CD4-positive, alpha-beta memory T cell (primary cell): ENCODE measurements around the gene CER1. TPM values are rescaled to one million over a fixed set of nuclear protein-coding genes. Genes with fewer than 3 reads are reported as not detected.

Experiments used
- CTCF ChIA-PET: fragments of 350-600 bp; sonication (Branson Sonifier 250); formaldehyde crosslinking; loops from one replicate; lab custom pipeline; 2021; ENCODE audit warnings: inconsistent platforms; ENCODE audit not compliant: partially characterized antibody; lab: Charles Lee
- POLR2A ChIA-PET: fragments of 350-600 bp; sonication (Branson Sonifier 250); formaldehyde crosslinking; loops from one replicate; lab custom pipeline; 2021; ENCODE audit not compliant: partially characterized antibody; lab: Charles Lee
- DNase-seq, 5 donors: peaks; one replicate each; pipeline versions ENCODE4 v3.0.0 to v3.0.0-alpha.2; 2020 to 2022; ENCODE audit warnings: mixed read lengths in 1 of 5
- H3K27ac ChIP-seq: one replicate; pipeline ENCODE4 v1.7.0; 2013; ENCODE audit warnings: low read depth, low read length
- H3K27me3 ChIP-seq: 2 replicates; pipeline ENCODE4 v1.7.0; 2013; ENCODE audit warnings: mild to moderate bottlenecking, low read length, moderate library complexity; ENCODE audit not compliant: insufficient read depth
- H3K36me3 ChIP-seq: 2 replicates; pipeline ENCODE4 v1.7.0; 2013; ENCODE audit warnings: mild to moderate bottlenecking, low read length, moderate library complexity; ENCODE audit not compliant: insufficient read depth
- H3K4me1 ChIP-seq: 2 replicates; pipeline ENCODE4 v1.7.0; 2013; ENCODE audit warnings: mild to moderate bottlenecking, low read length, moderate library complexity; ENCODE audit not compliant: insufficient read depth
- H3K4me3 ChIP-seq, 2 donors: one replicate each; pipeline ENCODE4 v1.7.0; 2013; ENCODE audit warnings: low read length in 2 of 2, mild to moderate bottlenecking in 1 of 2
- H3K9me3 ChIP-seq, 2 donors: one replicate each; pipeline ENCODE4 v1.7.0; 2013; ENCODE audit warnings: low read length in 2 of 2, control low read depth in 1 of 2; ENCODE audit not compliant: control insufficient read depth in 1 of 2
- H3K27ac Mint-ChIP-seq, 7 donors: one replicate each; pipeline ENCODE4 v1.8.0; 2020 to 2021; ENCODE audit warnings: mixed read lengths in 7 of 7, mild to moderate bottlenecking in 6 of 7, inconsistent platforms in 3 of 7, moderate library complexity in 3 of 7
- H3K27me3 Mint-ChIP-seq, 2 donors: one replicate each; pipeline ENCODE4 v1.8.0; 2020 to 2021; ENCODE audit warnings: mixed read lengths in 2 of 2
- H3K36me3 Mint-ChIP-seq, 2 donors: one replicate each; pipeline ENCODE4 v1.8.0; 2020 to 2021; ENCODE audit warnings: mixed read lengths in 2 of 2, inconsistent platforms in 1 of 2, mild to moderate bottlenecking in 1 of 2
- H3K4me1 Mint-ChIP-seq, 4 donors: one replicate each; pipeline ENCODE4 v1.8.0; 2020 to 2021; ENCODE audit warnings: mixed read lengths in 4 of 4, mild to moderate bottlenecking in 1 of 4
- H3K4me3 Mint-ChIP-seq, 8 donors: one replicate each; pipeline ENCODE4 v1.8.0; 2020 to 2021; ENCODE audit warnings: mixed read lengths in 8 of 8, mild to moderate bottlenecking in 7 of 8, moderate library complexity in 6 of 8, inconsistent platforms in 3 of 8
- H3K9me3 Mint-ChIP-seq, 8 donors: one replicate each; pipeline ENCODE4 v1.8.0; 2020 to 2021; ENCODE audit warnings: mixed read lengths in 8 of 8, mild to moderate bottlenecking in 5 of 8, inconsistent platforms in 3 of 8, moderate library complexity in 1 of 8
- intact Hi-C: fragments of 100-400 bp; cut with micrococcal nuclease; formaldehyde crosslinking; loops from one replicate; pipeline ENCODE4 v1.15.1; 2023
- polyA plus RNA-seq, 2 donors: library from polyadenylated mRNA; unstranded; fragments of 300-500 nt; fragmentation: Illumina TruSeq; gene quantifications; one replicate each; pipeline ENCODE4 v1.2.3, GENCODE V29; 2021
- total RNA-seq, 2 experiments: library from RNA; stranded (reverse); gene quantifications; one replicate each; pipeline ENCODE4 v1.2.3, GENCODE V29; 2021

CER1 gene
- total and polyA plus RNA-seq, 4 experiments from 2014 or later, result not detected

DNA sequence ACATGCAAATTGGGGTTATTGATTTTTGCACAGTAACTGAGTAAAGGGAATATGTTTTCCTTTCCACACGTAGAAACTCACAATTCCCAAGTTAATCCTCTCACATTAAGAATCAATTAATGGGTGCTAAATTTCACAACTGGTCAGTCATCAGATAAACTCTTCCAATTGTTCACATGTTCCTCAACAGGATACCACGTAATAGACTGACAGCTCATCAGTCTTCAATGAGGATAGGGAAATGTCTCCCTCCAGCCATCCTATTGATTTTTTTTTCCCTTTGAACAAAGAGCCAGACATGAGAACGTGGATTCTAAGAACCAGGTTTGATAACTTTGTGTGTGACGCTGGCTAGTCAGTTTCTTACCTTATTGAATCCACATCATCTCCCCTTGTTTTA, 768 bp upstream of the CER1 start:
- no peak for DNase-seq
- Mint-ChIP-seq H3K4me3 (no peak overlapping the region), H3K27me3 (peaks cover 4 to 7% of the 10 kb centered on the region in 2 donors), H3K27ac (no peak overlapping the region), H3K36me3 (no peaks in the 10 kb centered on the region), H3K9me3 (peaks cover 0 to 1% (median 0%) of the 10 kb centered on the region in 8 donors), H3K4me1 (no peaks in the 10 kb centered on the region)
- POLR2A ChIA-PET, result no interaction called here
- no peak overlapping the region for H3K4me3 ChIP-seq
- H3K4me1 ChIP-seq, result no peaks in the 10 kb centered on the region
- H3K9me3 ChIP-seq, result no peaks in the 10 kb centered on the region
- intact Hi-C loops, result no loop called here
- no peaks in the 10 kb centered on the region for H3K36me3 ChIP-seq
- H3K27me3 ChIP-seq, result no peaks in the 10 kb centered on the region
- CTCF ChIA-PET, result no interaction called here
- no peak overlapping the region for H3K27ac ChIP-seq

DNA sequence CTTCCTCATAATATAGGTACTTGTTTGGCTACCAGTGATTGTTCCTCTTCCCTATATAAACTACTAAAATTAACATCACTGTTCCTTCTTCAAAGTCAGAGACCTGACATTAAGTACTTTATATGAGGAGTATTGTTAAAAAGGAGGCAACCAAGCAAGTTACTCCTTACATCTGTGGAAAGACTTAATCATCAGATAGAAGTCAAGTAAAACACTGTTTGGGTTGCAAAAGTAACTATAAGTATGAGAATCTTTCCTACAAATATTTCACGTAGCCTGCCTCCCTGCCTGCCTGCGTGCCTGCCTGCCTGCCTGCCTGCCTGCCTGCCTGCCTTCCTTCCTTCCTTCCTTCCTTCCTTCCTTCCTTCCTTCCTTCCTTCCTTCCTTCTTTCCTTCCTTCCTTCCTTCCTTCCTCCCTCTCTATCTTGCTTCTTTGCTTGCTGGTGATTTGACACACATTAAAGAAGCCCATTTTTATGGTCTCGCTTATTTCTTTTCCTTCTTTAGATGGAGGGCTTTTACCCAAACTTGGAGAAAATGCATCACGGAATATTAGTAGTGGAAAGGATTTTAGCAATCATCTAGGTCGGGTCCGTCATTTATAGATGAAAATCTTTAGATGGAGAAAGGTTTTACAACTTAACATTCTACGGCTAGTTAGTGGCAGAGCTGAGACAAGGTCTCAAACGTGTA, 3.2 kb downstream of the CER1 start:
- H3K9me3 Mint-ChIP-seq, result no peaks in the 10 kb centered on the region
- no peaks in the 10 kb centered on the region for H3K27me3 ChIP-seq
- no peak for DNase-seq
- no peaks in the 10 kb centered on the region for H3K9me3 ChIP-seq
- H3K36me3 ChIP-seq, result no peaks in the 10 kb centered on the region
- no peak overlapping the region for H3K4me3 ChIP-seq
- CTCF ChIA-PET, result no interaction called here
- no peak overlapping the region for H3K27ac Mint-ChIP-seq
- peaks cover 6 to 11% of the 10 kb centered on the region in 2 donors for H3K27me3 Mint-ChIP-seq
- H3K4me1 ChIP-seq, result no peaks in the 10 kb centered on the region
- no peak overlapping the region for H3K27ac ChIP-seq
- no peaks in the 10 kb centered on the region for H3K4me1 Mint-ChIP-seq
- no peaks in the 10 kb centered on the region for H3K36me3 Mint-ChIP-seq
- no peak overlapping the region for H3K4me3 Mint-ChIP-seq
- intact Hi-C loops, result no loop called here
- POLR2A ChIA-PET, result no interaction called here

DNA sequence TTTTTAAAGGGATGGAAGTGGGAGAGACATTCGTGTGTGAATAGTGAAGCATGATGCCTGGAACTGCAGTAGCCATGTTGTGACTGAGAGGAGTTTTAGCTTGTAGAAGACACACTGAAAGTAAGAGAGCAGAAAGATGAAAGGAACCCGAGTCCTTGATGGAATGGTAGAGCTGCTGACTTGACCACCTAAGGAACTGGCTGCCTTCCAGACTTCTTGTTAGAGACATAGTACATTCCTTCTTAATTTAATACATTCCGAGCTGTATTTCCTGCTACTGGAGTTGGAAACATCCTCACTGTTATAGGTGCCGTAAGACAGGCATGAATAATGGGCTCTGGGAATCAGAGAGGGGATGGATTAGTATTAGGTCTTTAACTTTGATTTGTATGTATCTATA, 7.4 kb downstream of the CER1 start:
- peaks cover 5 to 13% of the 10 kb centered on the region in 2 donors for H3K27me3 Mint-ChIP-seq
- H3K27ac ChIP-seq, result no peak overlapping the region
- intact Hi-C loops, result no loop called here
- no peaks in the 10 kb centered on the region for H3K36me3 ChIP-seq
- H3K4me1 ChIP-seq, result no peaks in the 10 kb centered on the region
- H3K9me3 Mint-ChIP-seq, result peaks cover 0 to 5% (median 2%) of the 10 kb centered on the region in 8 donors
- H3K27ac Mint-ChIP-seq, result no peak overlapping the region
- no peak for DNase-seq
- no peaks in the 10 kb centered on the region for H3K4me1 Mint-ChIP-seq
- no peak overlapping the region for H3K4me3 Mint-ChIP-seq
- no peak overlapping the region for H3K4me3 ChIP-seq
- H3K36me3 Mint-ChIP-seq, result no peaks in the 10 kb centered on the region
- no peaks in the 10 kb centered on the region for H3K27me3 ChIP-seq
- POLR2A ChIA-PET, result no interaction called here
- CTCF ChIA-PET, result no interaction called here
- no peaks in the 10 kb centered on the region for H3K9me3 ChIP-seq

DNA sequence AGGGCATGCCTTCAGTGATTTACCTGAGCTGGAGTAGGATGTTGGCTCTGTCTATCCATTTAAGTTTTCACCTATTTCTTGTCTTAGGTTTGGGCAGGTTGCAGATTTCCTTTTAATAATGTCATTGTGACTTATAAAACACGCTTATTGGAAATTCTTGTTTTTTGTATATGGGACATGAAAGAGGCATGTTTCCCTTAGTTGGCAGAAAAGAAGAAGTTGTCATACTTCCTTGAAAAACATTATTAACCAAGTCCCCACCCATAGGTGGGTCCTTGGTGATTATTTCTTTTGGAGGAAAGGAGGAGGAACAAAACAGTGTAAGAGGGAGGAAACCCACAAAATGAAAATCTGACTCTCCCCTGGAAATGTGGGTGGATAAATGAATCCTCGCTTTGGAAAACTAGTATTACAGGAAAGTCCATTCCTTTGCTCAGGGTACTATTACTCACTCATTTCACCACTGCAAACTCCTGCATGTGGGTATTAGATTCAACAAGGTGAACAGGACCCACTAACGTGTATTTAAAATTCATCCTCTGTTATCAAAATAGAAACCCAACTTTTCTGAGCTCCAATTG, 9.3 kb downstream of the CER1 start:
- intact Hi-C loops, result no loop called here
- no peak overlapping the region for H3K4me3 ChIP-seq
- no peaks in the 10 kb centered on the region for H3K9me3 ChIP-seq
- DNase-seq, result no peak
- H3K9me3 Mint-ChIP-seq, result peaks cover 2 to 21% (median 8%) of the 10 kb centered on the region in 8 donors
- no peaks in the 10 kb centered on the region for H3K36me3 Mint-ChIP-seq
- no peaks in the 10 kb centered on the region for H3K4me1 ChIP-seq
- no peak overlapping the region for H3K27ac ChIP-seq
- CTCF ChIA-PET, result no interaction called here
- POLR2A ChIA-PET, result no interaction called here
- no peak overlapping the region for H3K27ac Mint-ChIP-seq
- no peaks in the 10 kb centered on the region for H3K36me3 ChIP-seq
- H3K27me3 Mint-ChIP-seq, result peaks cover 8 to 16% of the 10 kb centered on the region in 2 donors
- no peaks in the 10 kb centered on the region for H3K27me3 ChIP-seq
- H3K4me1 Mint-ChIP-seq, result no peaks in the 10 kb centered on the region
- no peak overlapping the region for H3K4me3 Mint-ChIP-seq

DNA sequence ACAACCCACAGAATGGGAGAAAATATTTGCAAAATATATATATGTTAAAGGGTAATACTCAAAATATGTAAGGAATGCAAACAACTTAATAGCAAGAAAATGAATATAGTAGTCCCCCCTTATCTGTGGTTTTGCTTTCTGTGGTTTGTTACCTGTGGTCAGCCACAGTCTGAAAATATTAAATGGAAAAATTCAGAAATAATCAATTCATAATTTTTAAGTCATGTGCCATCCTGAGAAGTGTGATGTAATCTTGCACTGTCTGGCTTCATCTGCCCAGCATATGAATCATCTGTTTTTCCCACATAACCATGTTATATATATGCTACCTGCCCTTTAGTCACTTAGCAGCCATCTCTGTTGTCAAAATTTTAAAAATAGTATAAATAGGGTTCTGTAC, 11.7 kb downstream of the CER1 start:
- no peaks in the 10 kb centered on the region for H3K36me3 ChIP-seq
- intact Hi-C loops, result no loop called here
- H3K4me3 ChIP-seq, result no peak overlapping the region
- CTCF ChIA-PET, result no interaction called here
- H3K27me3 ChIP-seq, result no peaks in the 10 kb centered on the region
- peaks cover 9 to 22% of the 10 kb centered on the region in 2 donors for H3K27me3 Mint-ChIP-seq
- H3K36me3 Mint-ChIP-seq, result no peaks in the 10 kb centered on the region
- H3K9me3 ChIP-seq, result peaks cover 0 to under 1% of the 10 kb centered on the region in 2 donors
- POLR2A ChIA-PET, result interaction anchor here (1.3 kb wide), 1 partner anchor 18 kb away, joined by 3 read pairs; the partner anchor contains the start of gene ZDHHC21
- H3K27ac Mint-ChIP-seq, result no peak overlapping the region
- H3K27ac ChIP-seq, result no peak overlapping the region
- no peaks in the 10 kb centered on the region for H3K4me1 ChIP-seq
- H3K4me3 Mint-ChIP-seq, result no peak overlapping the region
- peaks cover 2 to 31% (median 25%) of the 10 kb centered on the region in 8 donors for H3K9me3 Mint-ChIP-seq
- no peak for DNase-seq
- no peaks in the 10 kb centered on the region for H3K4me1 Mint-ChIP-seq

DNA sequence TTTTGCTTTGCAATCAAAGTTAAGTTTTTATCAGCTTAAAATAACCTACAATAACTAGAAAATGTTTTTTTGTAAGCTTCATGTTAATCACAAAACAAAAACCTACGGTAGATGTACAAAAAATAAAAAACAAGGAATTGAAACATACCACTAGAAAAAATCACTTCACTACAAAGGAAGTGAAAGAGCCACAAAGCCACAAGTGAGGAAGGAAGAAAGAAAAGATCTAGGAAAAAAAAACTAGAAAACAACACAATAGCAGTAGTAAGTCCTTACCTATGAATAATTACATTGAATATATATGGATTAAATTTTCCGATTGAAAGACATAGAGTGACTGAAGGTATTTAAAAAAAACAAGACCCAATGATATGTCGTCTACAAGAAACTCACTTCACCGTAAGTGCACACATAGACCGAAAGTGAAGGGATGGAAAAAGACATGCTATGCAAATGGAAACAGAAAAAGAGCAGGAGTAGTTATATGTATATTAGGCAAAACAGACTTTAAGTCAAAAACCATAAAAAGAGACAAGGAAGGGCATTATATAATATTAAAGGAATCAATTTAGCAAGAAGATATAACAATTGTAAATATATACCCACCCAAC, 15.9 kb downstream of the CER1 start:
- Mint-ChIP-seq H3K27ac (no peak overlapping the region), H3K4me1 (no peaks in the 10 kb centered on the region), H3K9me3 (peaks cover 2 to 53% (median 43%) of the 10 kb centered on the region in 8 donors), H3K4me3 (peak overlapping the region in 1 of 8 donors; percentile 24), H3K27me3 (peaks cover 8 to 22% of the 10 kb centered on the region in 2 donors), H3K36me3 (peaks cover 2 to 3% of the 10 kb centered on the region in 2 donors)
- no peak overlapping the region for H3K4me3 ChIP-seq
- H3K9me3 ChIP-seq, result peaks cover 0 to 5% of the 10 kb centered on the region in 2 donors
- H3K27ac ChIP-seq, result no peak overlapping the region
- no peaks in the 10 kb centered on the region for H3K36me3 ChIP-seq
- ChIA-PET CTCF (no interaction called here), POLR2A (no interaction called here)
- H3K4me1 ChIP-seq, result no peaks in the 10 kb centered on the region
- H3K27me3 ChIP-seq, result no peaks in the 10 kb centered on the region
- intact Hi-C loops, result no loop called here
- no peak for DNase-seq

DNA sequence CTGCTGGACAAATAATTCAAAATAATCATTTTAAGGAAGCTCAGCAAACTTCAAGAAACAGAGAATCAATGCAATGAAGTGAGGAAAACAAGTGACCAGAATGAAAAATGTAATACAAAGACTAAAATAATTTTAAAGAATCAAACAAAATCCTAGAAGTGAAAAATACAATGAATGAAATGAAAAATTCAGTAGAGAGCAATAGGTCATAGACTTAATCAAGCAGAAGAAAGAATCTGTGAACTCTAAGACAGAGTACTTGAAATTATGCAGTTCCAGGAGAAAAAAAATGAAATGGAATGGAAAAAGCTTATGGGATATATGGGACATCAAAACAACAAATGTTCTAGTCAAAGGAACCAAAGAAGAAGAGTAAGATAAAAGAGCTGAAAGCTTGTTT, 17.5 kb downstream of the CER1 start:
- no peak overlapping the region for H3K4me3 ChIP-seq
- H3K27ac ChIP-seq, result no peak overlapping the region
- no peaks in the 10 kb centered on the region for H3K4me1 Mint-ChIP-seq
- DNase-seq, result no peak
- H3K36me3 Mint-ChIP-seq, result peaks cover 2 to 3% of the 10 kb centered on the region in 2 donors
- POLR2A ChIA-PET, result no interaction called here
- CTCF ChIA-PET, result interaction anchor here (1.2 kb wide), 1 partner anchor 12 kb away, joined by 3 read pairs; the partner anchor contains the start of gene ZDHHC21
- no peak overlapping the region for H3K4me3 Mint-ChIP-seq
- no peaks in the 10 kb centered on the region for H3K4me1 ChIP-seq
- no peak overlapping the region for H3K27ac Mint-ChIP-seq
- H3K27me3 Mint-ChIP-seq, result peaks cover 8 to 20% of the 10 kb centered on the region in 2 donors
- peaks cover 0 to 5% of the 10 kb centered on the region in 2 donors for H3K9me3 ChIP-seq
- H3K36me3 ChIP-seq, result no peaks in the 10 kb centered on the region
- intact Hi-C loops, result no loop called here
- H3K27me3 ChIP-seq, result no peaks in the 10 kb centered on the region
- peaks cover 2 to 52% (median 40%) of the 10 kb centered on the region in 8 donors for H3K9me3 Mint-ChIP-seq
